Adrenal gland (tissue), 5 donors: ENCODE data around the gene NYNRIN.

ENCODE experiments used
- CTCF ChIP-seq, 6 experiments: fragments of 450-650 bp in 4 of 6; fragments of 200-600 bp in 2 of 6; sonication (generic) in 1 of 6; IDR thresholded peaks; 1 replicate in 5 of 6; 2 replicates in 1 of 6; pipeline versions ENCODE4 v1.5.1 to v1.8.0; 2016 to 2021; ENCODE audit warnings: antibody characterized with exemption in 6 of 6, mild to moderate bottlenecking in 2 of 6, moderate library complexity in 1 of 6
- POLR2A ChIP-seq, 2 donors: fragments of 450-650 bp; IDR thresholded peaks; one replicate each; pipeline ENCODE4 v1.6.1; 2017; ENCODE audit warnings: antibody characterized with exemption in 2 of 2, mild to moderate bottlenecking in 2 of 2, moderate library complexity in 1 of 2
- donor health status: DM: no; HTN: no; CAD: no.

GRCh38 chr14:24387009-24387345 is 11.8 kb upstream of the NYNRIN start:
- TF ChIP-seq POLR2A (IDR thresholded peaks at IDR 0.05) (no peak), CTCF (IDR thresholded peaks at IDR 0.05) (no peak)
